ENCODE results near the gene CCL7.
A peak's percentile ranks its signal among the peaks of the same experiment; 100 is the strongest.
"Not testable (repeated sequence)": the region's sequence is repeated elsewhere in the genome, so short reads cannot be mapped to it uniquely, and the experiment has no call there.

CCL7 gene

DNA sequence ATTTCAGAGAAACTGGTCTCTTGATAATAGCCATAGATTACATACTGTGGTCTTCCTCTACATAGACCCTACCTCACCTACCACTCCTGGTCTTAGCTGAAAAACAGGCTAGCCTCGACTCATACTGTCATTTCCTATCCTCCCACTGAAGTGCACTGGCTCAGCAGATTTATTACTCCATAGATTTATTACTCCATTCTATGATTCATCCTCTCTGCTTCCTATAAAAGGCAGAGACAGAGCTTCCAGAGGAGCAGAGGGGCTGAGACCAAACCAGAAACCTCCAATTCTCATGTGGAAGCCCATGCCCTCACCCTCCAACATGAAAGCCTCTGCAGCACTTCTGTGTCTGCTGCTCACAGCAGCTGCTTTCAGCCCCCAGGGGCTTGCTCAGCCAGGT lies at the start of gene CCL7:
CCL7 (plus strand) TSS at position 253 of the 400 bp plus-strand sequence; CDS start at position 323, 70 bp downstream.
- DNase-seq = no peak

DNA sequence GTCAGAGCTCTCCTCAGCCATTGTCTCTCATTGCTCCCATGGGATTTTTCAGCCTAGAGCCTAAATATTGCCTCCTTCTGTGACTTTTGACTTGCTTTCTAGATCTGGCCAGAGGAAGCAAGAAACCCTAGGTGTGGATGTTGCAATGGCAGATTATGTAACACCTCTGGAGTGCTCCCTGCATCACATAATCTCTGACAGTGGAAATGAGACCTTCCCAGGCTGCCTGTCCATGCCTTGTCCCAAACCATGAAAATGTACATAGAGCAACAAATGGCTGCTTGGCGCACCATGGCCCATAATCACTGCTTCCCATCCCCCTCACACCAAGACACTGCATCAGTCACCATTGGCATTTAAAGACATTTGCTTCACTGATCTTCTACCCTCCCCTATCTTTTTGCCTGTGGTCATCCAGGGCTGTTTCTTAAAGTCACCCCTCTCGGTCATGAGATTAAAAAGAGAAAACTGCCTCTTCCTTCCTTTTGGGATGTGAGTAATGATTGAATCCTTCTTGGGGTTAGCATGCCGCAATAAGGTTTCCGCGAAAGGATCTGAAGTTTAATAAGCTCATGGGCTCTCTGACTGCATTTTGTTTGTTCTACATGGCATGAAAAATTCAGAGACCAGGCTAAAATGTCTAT lies 49.1 kb upstream of the CCL7 start:
- no peak for DNase-seq

DNA sequence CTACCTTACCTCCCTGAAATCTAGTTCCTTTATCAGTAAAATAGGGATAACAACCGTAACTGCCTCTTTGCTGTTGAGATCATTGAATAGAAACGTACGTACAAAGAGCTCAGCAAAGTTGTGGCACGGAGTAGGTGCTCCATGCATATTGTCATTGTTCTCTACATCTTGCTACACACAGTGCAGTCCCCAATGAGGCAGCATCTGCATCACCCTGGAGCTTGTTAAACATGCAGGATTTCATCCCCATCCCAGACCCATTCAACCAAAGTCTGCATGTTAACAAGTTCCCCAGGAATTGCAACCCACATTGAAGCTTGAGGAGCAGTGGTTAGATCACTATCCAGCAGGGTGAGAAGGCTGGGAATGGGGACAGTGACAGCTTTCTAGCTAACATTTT lies 48.6 kb upstream of the CCL7 start:
- DNase-seq = no peak

DNA sequence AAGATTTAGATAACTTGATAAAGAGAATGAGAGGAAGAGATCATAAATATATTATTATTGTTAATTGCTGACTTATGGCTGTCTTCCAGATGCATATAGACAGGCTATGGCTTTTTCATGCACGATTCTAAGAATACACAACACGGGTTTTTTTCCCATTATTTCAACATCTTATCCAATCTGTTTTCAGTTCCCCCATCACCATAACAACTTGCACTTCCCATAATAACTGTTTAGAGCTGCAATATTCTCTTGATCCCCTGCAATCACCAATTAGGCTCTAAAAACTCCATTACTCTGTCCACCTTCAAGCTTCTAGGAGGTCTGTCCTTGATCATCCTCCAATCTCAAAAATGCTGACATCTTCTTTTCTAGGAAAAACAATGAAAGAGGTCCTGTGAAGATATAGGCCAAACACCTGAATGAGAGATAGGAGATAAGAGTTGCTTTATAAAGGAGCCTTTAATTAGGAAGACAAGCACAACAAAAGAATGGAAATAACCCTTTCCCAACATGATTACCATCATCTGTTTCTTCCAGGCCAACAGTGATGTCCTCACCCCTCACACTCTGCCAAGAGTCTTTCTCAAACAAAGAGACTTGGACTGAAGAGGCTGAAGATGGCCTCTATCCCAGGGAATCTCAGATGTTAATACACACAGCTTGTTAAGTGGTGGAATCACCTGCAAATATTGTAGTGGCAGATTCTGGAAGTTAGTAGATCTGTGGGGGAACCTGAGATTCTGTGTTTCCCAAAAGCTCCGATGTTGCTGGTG lies 47.1 kb upstream of the CCL7 start:
- no peak for DNase-seq

DNA sequence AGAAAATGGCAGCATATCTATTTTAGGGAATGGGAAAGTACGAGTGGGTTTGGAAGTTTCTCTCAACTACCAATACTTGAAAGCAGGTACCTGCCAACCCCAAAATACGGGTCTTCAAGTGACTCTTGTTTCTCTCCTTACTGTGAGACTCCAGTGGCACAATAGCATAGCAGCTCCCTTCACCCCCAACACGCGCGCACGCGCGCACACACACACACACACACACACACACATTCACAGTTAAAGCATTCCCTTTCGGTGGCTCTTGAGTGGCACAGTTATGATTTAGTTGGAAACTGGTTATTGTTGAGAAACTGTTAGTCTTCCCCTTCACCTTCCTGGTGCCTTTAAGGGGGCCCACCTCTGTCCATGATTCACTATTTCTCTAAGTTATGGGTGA lies 45.0 kb upstream of the CCL7 start:
- DNase-seq = no peak

DNA sequence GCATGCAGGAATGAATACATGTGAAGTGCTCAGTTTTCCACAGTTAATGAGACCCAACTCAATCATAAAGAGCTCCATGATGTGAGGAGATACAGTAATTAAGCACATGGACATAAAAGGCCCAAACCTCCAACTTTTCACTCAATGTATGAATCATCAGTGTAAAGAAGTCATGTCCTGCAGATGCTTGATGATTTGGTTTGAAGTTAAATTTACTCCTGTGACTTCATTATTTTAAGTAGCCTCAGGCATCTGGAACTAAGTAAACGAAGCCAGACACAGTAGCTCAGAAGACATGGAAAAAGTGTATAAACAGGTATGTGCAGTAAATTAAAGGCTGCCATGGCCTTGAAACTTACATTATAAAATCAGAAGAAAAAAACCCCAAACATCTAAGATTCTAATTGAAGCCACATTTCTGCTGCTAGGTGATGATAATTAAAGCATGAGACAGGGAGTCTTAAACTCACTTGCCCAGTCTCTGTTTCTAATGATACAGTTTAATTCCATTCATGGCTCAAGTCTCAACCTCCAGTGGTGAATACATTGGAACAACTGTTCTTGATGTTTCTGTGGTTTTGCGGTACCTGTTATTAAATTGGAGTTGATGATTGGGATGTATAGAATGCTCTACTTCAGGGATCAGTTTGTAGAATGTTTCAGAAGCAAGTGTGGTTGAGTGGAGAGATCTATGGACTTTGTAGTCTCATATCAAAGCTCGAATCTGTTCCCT lies 43.8 kb upstream of the CCL7 start:
- no peak for DNase-seq

DNA sequence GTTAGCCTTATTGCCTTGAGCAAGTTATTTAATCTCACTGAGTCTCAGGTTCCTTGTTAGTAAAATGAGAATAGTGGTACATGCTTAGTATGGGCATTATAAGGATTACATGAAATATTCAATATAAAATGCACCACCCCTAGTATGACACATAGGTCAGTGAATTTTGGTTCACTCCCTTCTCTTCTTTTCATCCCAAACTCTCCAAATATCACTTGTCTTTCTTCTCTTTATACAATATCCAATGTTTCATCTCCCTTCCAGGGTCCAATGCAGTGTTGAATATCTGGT lies 43.3 kb upstream of the CCL7 start:
- no peak for DNase-seq

DNA sequence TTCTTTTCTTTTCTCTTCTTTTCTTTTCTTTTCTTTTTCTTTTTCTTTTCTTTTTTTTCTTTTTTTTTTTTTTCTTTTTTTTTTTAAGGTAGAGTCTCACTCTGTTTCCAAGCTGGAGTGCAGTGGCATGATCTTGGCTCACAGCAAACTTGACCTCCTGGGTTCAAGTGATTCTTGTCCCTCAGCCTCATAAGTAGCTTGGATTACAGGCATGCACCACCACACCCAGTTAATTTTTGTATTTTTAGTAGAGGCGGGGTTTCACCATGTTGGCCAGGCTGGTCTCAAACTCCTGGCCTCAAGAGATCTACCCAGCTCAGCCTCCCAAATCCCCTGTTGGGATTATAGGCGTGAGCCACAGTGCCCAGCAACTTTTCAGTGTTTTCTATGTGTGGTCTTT lies 42.7 kb upstream of the CCL7 start:
- not testable (repeated sequence) for DNase-seq

DNA sequence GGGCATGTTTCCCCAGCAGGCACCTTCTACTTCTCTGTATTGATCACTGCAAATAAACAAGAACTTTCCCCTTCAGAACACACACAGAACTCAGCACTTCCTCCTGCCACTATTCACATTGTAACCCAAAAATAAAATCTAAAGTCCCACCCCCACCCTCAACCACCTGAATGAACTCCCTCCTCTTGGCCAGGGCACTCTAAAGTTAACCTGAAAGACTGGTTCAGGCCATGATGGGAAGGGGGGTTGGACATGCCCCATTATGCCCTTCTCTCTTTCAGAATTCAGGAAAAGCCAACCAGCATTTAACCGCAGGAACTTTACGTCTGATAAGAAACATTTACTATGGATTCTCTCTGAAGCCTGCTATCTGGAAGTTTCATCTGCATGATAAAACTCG lies 42.3 kb upstream of the CCL7 start:
- no peak for DNase-seq

DNA sequence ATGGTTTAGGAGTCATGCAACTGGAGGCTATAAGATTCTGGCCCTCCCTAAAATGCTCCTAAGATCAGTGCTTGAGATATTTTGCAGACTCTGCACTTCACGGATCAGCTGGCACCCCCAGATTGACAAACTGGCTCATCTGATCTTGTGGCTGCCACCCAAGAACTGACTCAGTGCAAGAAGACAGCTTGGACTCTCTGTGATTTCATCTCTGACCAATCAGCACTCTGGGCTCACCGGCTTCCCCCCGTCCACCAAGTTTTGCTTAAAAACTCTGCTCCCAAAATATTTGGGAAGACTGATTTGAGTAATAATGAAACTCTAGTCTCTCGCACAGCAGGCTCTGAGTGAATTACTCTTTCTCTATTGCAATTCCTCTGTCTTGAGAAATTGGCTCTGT lies 41.2 kb upstream of the CCL7 start:
- no peak for DNase-seq

DNA sequence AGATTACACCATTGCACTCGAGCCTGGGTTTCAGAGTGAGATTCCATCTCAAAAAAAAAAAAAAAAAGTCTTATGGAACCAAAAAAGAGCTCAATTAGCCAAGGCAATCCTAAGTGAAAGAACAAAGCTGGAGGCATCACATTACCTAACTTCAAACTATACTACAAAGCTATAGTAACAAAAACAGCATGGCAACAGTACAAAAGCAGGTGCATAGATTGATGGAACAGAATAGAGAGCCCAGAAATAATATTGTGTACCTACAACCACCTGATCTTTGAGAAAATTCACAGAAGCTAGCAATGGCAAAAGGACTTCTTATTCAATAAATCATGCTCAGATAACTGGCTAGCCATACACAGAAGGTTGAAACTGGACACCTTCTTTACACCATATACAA lies 39.7 kb upstream of the CCL7 start:
- no peak for DNase-seq

DNA sequence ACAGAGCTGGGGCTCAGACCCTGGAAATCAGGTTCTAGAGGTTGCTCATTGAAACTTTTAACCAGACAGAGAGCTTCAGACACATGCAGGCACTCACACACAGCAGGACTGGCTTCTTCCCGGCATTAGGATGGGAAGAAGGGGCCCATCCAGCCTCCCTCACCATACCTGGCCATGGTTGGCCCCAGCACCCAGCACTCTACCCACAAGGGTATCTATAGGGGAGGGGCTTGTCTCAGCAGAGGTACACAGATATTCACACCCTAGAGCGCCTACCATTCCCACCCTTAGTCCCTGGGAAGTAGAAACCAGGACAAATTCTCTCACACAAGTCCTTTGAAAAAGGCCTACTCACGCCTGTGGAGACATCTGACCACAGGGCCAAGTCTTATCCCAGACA lies 35.4 kb upstream of the CCL7 start:
- DNase-seq = no peak

DNA sequence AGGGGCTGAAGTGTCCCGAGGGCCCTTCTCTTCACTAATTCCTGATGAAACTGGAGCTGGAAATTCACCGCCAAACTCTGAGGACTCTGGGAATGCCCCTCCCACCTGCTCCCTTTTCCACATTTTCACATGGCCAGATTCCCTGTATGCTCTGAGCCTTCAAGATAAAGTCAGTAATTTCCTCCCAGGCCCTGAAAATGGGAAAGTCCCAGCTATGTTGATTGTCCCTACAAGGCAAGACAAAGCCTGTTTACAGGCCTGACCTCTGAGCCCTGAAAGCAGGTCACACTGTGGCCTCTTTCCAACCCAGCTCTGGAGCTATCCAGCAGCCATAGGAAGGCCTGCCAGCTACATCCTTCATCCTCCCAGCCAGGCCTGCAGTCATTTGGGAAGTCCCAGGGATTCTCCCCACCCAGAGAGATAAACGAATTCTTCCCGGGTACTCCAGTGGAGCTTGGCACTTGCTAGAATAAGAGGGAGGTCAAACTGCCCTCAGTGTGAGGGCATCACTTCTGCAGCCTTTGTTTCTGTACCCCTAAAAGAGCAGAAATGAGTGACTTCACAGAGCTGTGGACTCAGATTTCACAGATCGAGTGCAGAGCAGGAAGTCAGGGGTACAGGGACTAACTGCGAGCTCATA lies 34.5 kb upstream of the CCL7 start:
- DNase-seq = peak; percentile 81

DNA sequence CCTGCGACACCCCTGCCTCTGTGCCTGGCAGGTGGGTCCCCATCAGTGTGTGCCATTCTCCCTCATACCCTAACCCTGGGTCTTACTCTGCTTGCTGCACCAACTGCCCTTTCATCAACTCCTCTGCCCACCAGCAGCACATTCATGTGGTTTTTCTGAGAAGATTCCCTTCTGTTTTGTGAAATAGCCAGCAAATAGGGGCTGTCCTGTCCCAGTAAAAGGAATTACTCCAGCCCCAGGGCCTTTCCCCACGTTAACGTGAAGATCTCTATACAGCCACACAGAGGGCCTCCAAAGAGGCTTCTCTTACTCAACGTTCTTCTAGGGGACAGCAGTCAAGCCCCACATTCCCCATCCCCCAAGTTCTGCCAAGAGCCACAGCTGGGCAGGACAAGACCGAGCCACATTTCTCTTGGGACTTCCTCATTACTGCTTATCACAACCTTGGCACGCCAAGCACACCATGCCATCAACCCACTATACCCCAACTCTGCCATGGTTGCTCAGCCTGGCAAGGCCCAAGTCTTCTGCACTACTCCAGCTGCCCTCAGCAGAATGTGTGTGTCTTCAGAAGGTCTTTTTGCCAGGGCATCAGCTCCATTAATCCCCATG lies 33.6 kb upstream of the CCL7 start:
- DNase-seq = no peak

DNA sequence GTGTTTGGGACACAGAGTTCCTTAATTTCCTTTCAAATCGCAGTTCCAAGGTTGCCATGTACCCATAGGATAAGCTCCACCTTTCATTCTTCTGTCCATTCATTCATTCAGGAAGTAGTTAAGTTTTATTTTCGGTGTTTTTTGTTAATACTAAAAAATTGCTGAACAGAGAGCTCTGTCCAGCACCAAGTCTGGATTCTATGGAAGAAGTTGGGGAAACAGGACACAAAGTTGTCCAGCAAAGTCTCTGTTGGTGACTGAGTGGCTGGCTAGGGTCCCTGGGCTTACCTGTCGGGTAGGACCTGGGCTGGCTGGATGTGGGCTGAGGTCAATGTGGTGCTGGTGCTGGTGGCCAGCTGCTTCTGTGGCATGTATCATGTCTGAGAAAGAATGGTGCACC lies 32.6 kb upstream of the CCL7 start:
- DNase-seq = no peak

DNA sequence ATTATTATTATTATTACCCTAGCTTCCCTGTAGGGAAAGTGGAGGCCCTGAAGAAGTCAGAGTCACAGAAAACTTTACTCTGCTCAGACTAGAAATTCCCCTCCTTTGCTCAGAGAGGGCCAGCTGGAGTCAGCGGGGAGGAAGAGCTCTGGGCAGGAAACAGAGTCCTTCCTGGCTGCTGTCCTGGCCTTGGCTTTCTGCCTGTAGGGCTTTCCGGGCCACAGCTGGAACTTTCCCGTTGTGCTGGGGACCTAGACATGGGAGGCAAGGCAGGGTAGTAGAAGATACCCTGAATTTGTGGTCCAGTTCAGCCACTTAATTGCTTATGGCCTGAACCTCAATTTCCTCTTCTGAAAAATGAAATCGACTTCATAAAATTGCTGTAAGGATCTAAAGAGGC lies 29.0 kb upstream of the CCL7 start:
- peak; percentile 88 for DNase-seq

DNA sequence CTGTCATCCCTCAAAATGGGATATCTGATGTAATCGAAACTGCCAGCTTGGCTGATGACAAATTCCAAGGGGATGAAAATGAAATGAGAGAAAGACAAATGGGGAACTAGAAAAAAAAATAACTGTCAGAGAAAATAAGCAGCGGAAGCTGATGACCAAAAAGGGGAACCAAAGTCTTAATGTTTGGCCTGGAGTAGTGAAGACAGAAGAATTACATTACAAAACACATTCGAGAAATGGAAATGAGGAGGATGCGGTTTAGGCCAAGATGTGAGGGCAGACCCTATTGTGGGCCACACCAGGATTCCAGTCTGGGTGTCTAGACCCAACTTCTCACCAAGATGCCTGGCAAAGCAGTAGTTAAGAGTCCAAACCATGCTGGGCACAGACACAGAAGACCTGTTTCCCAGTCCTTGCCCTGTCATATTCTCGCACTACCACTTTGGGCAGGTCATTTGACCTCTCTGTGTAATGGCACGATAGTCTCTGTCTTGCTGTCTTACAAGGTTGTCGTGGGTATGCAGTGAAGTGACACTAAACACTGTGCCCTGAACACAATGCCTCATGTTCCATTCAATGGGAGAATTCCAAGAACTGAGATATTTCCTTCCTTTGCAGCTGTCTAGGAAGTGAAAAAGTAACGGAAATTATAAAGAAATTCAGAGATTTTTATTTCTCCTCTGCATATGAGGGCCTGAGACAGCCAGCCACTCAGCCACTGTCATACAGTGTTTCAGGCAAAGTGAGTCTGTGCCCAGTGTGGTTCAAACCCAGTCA lies 27.2 kb upstream of the CCL7 start:
- DNase-seq = no peak

DNA sequence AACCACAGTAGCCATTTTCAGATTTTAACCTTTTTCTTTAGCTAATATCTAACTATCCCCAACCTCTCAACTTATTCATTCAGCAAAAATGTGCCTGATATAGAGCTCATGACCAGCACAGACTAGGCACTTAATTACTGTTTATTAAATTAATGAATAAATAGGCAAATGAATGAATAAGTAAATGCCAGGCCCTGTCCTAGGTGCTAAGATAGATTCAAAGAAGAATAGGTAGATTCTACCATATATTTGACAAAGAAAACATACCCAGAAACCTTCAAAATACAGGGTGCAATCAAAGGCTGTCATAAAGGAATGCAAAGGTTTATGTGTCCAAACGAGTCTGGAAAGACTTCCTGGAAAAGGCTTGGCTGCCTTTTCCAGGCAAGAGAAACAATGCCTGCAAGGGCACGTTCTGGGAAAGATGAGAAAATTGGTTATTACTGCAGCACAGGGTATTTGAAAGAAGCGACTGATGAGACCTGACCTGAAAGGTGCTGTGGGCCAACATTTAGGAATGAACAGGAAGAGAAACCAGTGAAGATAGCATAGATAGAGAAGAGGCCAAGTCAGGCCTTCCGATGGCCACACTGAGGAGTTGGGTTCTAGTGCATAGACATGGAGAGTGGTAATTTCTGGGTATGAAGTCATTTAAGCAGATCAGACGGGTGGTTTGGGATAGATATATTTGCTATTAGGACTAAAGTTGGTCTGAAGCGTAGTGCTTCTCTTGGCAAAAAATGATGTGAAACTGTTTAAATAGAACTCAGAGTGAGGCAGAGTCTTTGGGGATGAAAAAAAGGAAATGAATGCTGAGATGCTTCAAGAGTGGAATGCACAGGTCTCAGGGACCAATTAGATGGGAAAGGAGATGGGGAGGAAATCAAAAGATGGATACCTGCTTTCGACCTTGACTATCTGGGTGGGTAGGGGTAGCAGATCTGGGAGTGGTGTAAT lies 26.4 kb upstream of the CCL7 start:
- no peak for DNase-seq

DNA sequence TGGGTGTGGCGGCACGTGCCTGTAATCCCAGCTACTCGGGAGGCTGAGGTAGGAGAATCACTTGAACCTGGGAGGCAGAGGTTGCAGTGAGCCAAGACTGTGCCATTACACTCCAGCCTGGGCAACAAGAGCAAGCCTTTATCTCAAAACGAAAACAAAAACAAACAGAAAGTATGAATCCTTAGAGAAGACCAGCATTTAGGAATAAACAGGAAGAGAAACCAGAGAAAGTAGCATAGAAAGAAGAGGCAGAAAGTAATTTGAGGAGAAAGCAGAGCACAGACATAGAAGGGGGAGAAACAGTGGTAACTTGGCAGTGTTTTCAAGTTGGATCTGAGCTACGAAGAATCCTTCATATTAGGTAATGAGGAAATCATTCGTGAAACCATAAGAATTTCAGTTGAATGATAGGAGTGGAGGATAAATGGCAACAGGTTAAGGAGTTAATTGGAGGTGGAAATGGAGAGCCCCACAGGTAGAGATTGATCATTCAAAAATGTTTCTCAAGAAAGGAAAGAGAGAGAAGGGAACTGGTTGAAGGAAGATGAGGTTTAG lies 24.6 kb upstream of the CCL7 start:
- no peak for DNase-seq

DNA sequence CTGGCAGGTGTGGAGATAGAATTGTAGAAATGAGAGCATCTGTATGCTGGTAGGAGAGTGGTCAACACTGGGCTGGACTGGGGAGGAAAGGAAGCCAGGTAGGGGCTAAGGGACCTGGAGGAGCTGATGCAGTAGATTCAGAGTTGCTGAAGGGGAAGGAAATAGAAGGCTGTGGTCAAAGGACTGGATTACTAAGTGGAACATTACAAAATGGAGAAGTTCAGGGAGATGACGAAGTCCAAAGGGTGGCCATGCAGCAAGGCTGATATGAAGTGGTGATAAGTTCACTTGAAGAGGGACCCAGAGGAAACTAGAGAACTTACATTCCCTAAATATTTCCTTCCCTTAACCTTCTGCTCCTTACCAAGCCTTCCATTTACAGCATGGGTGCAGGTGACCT lies 23.6 kb upstream of the CCL7 start:
- DNase-seq = no peak

DNA sequence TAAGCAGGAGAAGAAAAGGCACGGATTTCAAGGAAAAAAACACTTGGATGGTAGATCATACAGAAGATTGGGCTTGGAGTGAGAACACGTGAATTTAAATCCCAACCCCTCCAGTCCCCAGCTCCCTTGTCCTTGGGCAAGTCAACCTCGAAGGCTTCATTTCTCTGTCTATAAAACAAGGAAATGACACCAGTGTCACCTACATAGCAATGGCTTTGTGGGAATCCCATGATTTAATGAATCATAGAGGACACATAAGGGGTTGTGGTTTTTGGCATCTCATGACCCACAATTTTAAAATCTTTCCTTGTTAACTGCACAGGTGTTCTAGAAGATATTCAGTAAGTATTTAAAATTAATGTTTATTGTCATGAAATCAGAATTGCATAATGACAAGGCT lies 23.1 kb upstream of the CCL7 start:
- no peak for DNase-seq
